Caco-2 (cell line): ENCODE measurements around the gene FGF12. TPM values are rescaled to one million over a fixed set of nuclear protein-coding genes. Genes with fewer than 3 reads are reported as not detected.

Experiments
- BruUV-seq: library from RNA; stranded (reverse); fragments of 400-500 nt; replicated peaks from 2 replicates; lab custom pipeline; 2021; lab: Mats Ljungman, UMichigan
- CTCF ChIA-PET: fragments of 300-600 bp; sonication (Branson Sonifier 250); formaldehyde crosslinking; loops from one replicate; lab custom pipeline; 2022; ENCODE audit warnings: antibody characterized with exemption; lab: Charles Lee
- POLR2A ChIA-PET: fragments of 300-600 bp; sonication (Branson Sonifier 250); formaldehyde crosslinking; loops from one replicate; lab custom pipeline; 2022; ENCODE audit warnings: antibody characterized with exemption; lab: Charles Lee
- DNase-seq, 2 experiments: peaks; one replicate each; pipeline versions ENCODE4 v3.0.0 to v3.0.0-alpha.2; 2020 to 2022
- H3K27me3 ChIP-seq: replicated peaks from 2 replicates; pipeline ENCODE4 v1.6.0; 2011; ENCODE audit warnings: low read length; ENCODE audit not compliant: control insufficient read depth, insufficient read depth
- H3K36me3 ChIP-seq: 2 replicates; pipeline ENCODE4 v1.5.1; 2011; ENCODE audit warnings: low read length; ENCODE audit not compliant: control insufficient read depth, insufficient read depth
- H3K4me1 ChIP-seq: fragments of 250-450 bp; sonication (Bioruptor Pico); 2 replicates; pipeline ENCODE4 v1.5.1; 2020; ENCODE audit warnings: mild to moderate bottlenecking
- H3K4me3 ChIP-seq: 2 replicates; pipeline ENCODE4 v1.5.1; 2011; ENCODE audit warnings: low read depth, mild to moderate bottlenecking, control low read depth, low read length
- H3K9me3 ChIP-seq: fragments of 250-450 bp; sonication (Bioruptor Pico); 2 replicates; pipeline ENCODE4 v1.5.1; 2020; ENCODE audit warnings: mild to moderate bottlenecking, moderate library complexity
- H3K27ac Mint-ChIP-seq: one replicate; pipeline ENCODE4 v1.8.0; 2022; ENCODE audit warnings: mixed read lengths; ENCODE audit not compliant: unreplicated experiment
- H3K27me3 Mint-ChIP-seq: one replicate; pipeline ENCODE4 v1.8.0; 2022; ENCODE audit warnings: mixed read lengths; ENCODE audit not compliant: insufficient read depth, unreplicated experiment
- H3K36me3 Mint-ChIP-seq: one replicate; pipeline ENCODE4 v1.8.0; 2022; ENCODE audit warnings: mild to moderate bottlenecking, mixed read lengths; ENCODE audit not compliant: insufficient read depth, unreplicated experiment
- H3K4me1 Mint-ChIP-seq: one replicate; pipeline ENCODE4 v1.8.0; 2022; ENCODE audit warnings: low read depth, mixed read lengths; ENCODE audit not compliant: unreplicated experiment
- H3K4me3 Mint-ChIP-seq: one replicate; pipeline ENCODE4 v1.8.0; 2022; ENCODE audit warnings: mild to moderate bottlenecking, moderate library complexity, mixed read lengths; ENCODE audit not compliant: unreplicated experiment
- H3K9me3 Mint-ChIP-seq: one replicate; pipeline ENCODE4 v1.8.0; 2022; ENCODE audit warnings: mixed read lengths; ENCODE audit not compliant: unreplicated experiment
- CTCF ChIP-seq, 2 experiments: fragments of 200-600 bp in 1 of 2; IDR thresholded peaks; 1 replicate in 1 of 2; 2 replicates in 1 of 2; pipeline versions ENCODE4 v1.5.1 to v1.8.0; 2011 to 2022; ENCODE audit warnings: antibody characterized with exemption in 1 of 2, control low read depth in 1 of 2, inconsistent platforms in 1 of 2, low read depth in 1 of 2, low read length in 1 of 2, mild to moderate bottlenecking in 1 of 2, moderate library complexity in 1 of 2; ENCODE audit not compliant: insufficient read depth in 1 of 2, severe bottlenecking in 1 of 2, unreplicated experiment in 1 of 2
- intact Hi-C: fragments of 100-400 bp; cut with micrococcal nuclease; formaldehyde crosslinking; loops from one replicate; pipeline ENCODE4 v1.10.0; 2022; ENCODE audit not compliant: unreplicated experiment
- total RNA-seq: library from RNA; stranded (reverse); gene quantifications from 2 replicates; pipeline ENCODE4 v1.2.3, GENCODE V29; 2022

The FGF12 gene
- total RNA-seq, 1 experiment from 2014 or later = 0.41 TPM

DNA sequence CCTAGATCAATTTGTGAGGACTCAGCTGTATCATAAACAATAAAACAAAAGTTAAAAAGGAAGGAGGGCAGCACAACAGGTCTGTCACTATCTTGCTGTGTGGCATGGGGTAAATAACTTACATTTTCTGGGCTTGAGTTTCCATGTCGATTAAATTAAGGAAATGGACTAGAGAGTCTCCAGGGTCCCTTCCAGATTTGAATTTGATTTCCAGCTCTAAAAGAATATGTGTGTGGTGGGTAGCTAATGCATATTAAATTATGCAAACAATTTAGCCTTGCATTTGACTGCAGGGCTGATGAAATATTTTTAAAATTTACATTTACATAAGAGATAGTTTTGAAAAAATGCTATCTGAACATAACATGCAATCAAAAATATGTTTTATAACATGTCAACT is 447.7 kb downstream of the FGF12 start:
- no TSS peak for BruUV-seq
- CTCF ChIA-PET = no interaction called here
- Mint-ChIP-seq H3K4me3 (no peak overlapping the region), H3K9me3 (no peaks in the 10 kb centered on the region), H3K27ac (no peak overlapping the region), H3K4me1 (peaks cover 11% of the 10 kb centered on the region), H3K27me3 (no peaks in the 10 kb centered on the region), H3K36me3 (no peaks in the 10 kb centered on the region)
- Histone ChIP-seq H3K27me3 (no peaks in the 10 kb centered on the region), H3K9me3 (no peaks in the 10 kb centered on the region), H3K4me3 (no peak overlapping the region), H3K4me1 (peaks cover 16% of the 10 kb centered on the region), H3K36me3 (no peaks in the 10 kb centered on the region)
- intact Hi-C loops = no loop called here
- POLR2A ChIA-PET = no interaction called here
- no peak for DNase-seq
- TF ChIP-seq CTCF (IDR thresholded peaks at IDR 0.05; ENCODE audit: insufficient read depth in 1 of 2, low read depth in 1 of 2, low read length in 1 of 2, severe bottlenecking in 1 of 2, unreplicated experiment in 1 of 2) = no peak

DNA sequence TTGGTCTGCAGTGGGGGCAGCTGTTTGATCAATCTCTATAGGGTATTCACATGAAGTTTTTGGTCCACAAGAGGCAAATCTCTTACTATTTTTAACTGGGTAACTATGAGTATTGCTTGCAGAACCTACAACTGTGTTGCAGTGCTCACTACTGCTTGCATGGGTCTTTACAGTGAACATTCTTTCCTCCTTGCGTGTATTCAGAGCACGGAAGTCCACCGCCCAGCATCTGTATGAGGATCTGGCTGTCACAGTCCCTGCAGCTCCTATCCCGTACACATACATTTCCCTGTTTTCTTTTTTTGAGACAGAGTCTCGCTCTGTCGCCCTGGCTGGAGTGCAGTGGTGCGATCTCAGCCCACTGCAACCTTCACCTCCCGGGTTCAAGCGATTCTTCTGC is 449.9 kb downstream of the FGF12 start:
- intact Hi-C loops = no loop called here
- TF ChIP-seq CTCF (IDR thresholded peaks at IDR 0.05; ENCODE audit: insufficient read depth in 1 of 2, low read depth in 1 of 2, low read length in 1 of 2, severe bottlenecking in 1 of 2, unreplicated experiment in 1 of 2) = no peak
- POLR2A ChIA-PET = no interaction called here
- BruUV-seq = no TSS peak
- no peaks in the 10 kb centered on the region for H3K36me3 Mint-ChIP-seq
- DNase-seq = no peak
- H3K4me3 Mint-ChIP-seq = no peak overlapping the region
- no peak overlapping the region for H3K27ac Mint-ChIP-seq
- Histone ChIP-seq H3K9me3 (no peaks in the 10 kb centered on the region), H3K4me3 (no peak overlapping the region), H3K27me3 (no peaks in the 10 kb centered on the region), H3K4me1 (peaks cover 11% of the 10 kb centered on the region), H3K36me3 (no peaks in the 10 kb centered on the region)
- H3K4me1 Mint-ChIP-seq = no peaks in the 10 kb centered on the region
- CTCF ChIA-PET = no interaction called here
- H3K9me3 Mint-ChIP-seq = no peaks in the 10 kb centered on the region
- no peaks in the 10 kb centered on the region for H3K27me3 Mint-ChIP-seq

DNA sequence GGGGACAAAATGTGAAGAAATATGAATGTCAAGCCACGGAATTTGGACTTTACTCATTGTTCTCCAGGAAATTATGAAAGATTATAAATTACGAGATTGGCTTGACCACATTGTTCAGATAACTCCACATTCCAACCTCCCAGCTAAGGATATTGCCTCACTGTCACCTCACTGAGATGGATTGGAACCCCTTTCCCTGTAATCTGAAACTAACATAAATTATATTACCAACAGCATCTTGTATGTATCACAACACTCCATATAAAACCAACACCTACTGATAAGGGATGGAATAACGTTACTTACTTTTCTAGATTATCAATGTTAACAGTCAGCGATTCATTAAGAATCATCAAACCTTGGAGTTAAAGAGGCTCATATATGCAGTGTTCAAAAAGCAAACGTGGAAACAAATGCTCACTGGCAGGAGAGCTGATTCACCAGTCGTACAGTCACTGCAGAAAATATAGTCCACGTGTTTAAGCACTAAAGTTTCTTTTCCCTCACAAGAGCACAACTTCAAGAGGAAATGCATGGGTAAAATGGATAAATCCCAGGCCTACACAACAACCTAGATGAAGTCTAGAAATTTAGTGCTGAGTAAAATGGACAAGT is 451.5 kb downstream of the FGF12 start:
- H3K36me3 ChIP-seq = no peaks in the 10 kb centered on the region
- POLR2A ChIA-PET = no interaction called here
- Mint-ChIP-seq H3K4me1 (no peaks in the 10 kb centered on the region), H3K27me3 (no peaks in the 10 kb centered on the region), H3K27ac (no peak overlapping the region), H3K4me3 (no peak overlapping the region), H3K36me3 (no peaks in the 10 kb centered on the region), H3K9me3 (no peaks in the 10 kb centered on the region)
- peaks cover 11% of the 10 kb centered on the region for H3K4me1 ChIP-seq
- no peak for DNase-seq
- TF ChIP-seq CTCF (IDR thresholded peaks at IDR 0.05; ENCODE audit: insufficient read depth in 1 of 2, low read depth in 1 of 2, low read length in 1 of 2, severe bottlenecking in 1 of 2, unreplicated experiment in 1 of 2) = no peak
- no peaks in the 10 kb centered on the region for H3K27me3 ChIP-seq
- intact Hi-C loops = no loop called here
- H3K9me3 ChIP-seq = no peaks in the 10 kb centered on the region
- no TSS peak for BruUV-seq
- CTCF ChIA-PET = no interaction called here
- H3K4me3 ChIP-seq = no peak overlapping the region
